ENCODE measurements around the gene SNTG2. TPM values are rescaled to one million over a fixed set of nuclear protein-coding genes. Genes with fewer than 3 reads are reported as not detected.
A peak's percentile ranks its signal among the peaks of the same experiment; 100 is the strongest.

Gene SNTG2
- total RNA-seq, 1 experiment from 2014 or later, result 20.5 TPM

DNA sequence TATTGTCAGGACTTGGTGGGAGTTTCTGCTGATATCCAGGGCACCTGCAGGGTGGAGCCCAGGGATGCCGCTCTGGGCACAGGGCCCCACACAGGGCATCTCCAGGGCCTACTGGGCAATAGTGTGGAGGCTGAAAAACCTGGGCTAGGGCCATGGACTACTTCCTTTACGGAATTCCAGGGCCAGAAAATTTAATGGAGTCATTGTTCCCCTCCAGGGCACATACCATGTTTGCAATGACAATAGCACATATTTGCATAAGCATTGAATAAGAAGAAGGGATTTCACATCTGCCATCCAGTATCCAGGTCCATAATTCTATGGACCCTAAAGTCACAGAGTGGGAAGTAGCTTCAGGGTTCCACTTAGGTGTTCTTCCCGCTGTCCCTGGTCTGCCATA lies 358.9 kb downstream of the SNTG2 start:
- ChIA-PET POLR2A (no interaction called here), CTCF (no interaction called here)
- Mint-ChIP-seq H3K27me3 (ENCODE audit: low read depth) (no peaks in the 10 kb centered on the region), H3K4me3 (no peak overlapping the region), H3K4me1 (peaks cover 19% of the 10 kb centered on the region), H3K27ac (no peak overlapping the region), H3K9me3 (peaks cover 6% of the 10 kb centered on the region; the same call in 1 of the 2 replicates), H3K36me3 (peaks cover 9% of the 10 kb centered on the region)
- peak; percentile 72 for ATAC-seq
- no peak for DNase-seq (ENCODE audit: low spot score)
- TF ChIP-seq NR2C2 (CRISPR knock-in tag; IDR thresholded peaks at IDR 0.05), result no peak
- TF ChIP-seq, protein P1, sequence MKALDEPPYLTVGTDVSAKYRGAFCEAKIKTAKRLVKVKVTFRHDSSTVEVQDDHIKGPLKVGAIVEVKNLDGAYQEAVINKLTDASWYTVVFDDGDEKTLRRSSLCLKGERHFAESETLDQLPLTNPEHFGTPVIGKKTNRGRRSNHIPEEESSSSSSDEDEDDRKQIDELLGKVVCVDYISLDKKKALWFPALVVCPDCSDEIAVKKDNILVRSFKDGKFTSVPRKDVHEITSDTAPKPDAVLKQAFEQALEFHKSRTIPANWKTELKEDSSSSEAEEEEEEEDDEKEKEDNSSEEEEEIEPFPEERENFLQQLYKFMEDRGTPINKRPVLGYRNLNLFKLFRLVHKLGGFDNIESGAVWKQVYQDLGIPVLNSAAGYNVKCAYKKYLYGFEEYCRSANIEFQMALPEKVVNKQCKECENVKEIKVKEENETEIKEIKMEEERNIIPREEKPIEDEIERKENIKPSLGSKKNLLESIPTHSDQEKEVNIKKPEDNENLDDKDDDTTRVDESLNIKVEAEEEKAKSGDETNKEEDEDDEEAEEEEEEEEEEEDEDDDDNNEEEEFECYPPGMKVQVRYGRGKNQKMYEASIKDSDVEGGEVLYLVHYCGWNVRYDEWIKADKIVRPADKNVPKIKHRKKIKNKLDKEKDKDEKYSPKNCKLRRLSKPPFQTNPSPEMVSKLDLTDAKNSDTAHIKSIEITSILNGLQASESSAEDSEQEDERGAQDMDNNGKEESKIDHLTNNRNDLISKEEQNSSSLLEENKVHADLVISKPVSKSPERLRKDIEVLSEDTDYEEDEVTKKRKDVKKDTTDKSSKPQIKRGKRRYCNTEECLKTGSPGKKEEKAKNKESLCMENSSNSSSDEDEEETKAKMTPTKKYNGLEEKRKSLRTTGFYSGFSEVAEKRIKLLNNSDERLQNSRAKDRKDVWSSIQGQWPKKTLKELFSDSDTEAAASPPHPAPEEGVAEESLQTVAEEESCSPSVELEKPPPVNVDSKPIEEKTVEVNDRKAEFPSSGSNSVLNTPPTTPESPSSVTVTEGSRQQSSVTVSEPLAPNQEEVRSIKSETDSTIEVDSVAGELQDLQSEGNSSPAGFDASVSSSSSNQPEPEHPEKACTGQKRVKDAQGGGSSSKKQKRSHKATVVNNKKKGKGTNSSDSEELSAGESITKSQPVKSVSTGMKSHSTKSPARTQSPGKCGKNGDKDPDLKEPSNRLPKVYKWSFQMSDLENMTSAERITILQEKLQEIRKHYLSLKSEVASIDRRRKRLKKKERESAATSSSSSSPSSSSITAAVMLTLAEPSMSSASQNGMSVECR (CRISPR knock-in tag; IDR thresholded peaks at IDR 0.05; ENCODE audit: borderline replicate concordance), result no peak
- TF ChIP-seq, protein P2, sequence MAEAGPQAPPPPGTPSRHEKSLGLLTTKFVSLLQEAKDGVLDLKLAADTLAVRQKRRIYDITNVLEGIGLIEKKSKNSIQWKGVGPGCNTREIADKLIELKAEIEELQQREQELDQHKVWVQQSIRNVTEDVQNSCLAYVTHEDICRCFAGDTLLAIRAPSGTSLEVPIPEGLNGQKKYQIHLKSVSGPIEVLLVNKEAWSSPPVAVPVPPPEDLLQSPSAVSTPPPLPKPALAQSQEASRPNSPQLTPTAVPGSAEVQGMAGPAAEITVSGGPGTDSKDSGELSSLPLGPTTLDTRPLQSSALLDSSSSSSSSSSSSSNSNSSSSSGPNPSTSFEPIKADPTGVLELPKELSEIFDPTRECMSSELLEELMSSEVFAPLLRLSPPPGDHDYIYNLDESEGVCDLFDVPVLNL (CRISPR knock-in tag; IDR thresholded peaks at IDR 0.05; ENCODE audit: borderline replicate concordance, low read depth), result no peak
- TF ChIP-seq, protein P3, sequence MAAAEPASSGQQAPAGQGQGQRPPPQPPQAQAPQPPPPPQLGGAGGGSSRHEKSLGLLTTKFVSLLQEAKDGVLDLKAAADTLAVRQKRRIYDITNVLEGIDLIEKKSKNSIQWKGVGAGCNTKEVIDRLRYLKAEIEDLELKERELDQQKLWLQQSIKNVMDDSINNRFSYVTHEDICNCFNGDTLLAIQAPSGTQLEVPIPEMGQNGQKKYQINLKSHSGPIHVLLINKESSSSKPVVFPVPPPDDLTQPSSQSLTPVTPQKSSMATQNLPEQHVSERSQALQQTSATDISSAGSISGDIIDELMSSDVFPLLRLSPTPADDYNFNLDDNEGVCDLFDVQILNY (CRISPR knock-in tag; IDR thresholded peaks at IDR 0.05), result no peak
- TF ChIP-seq, protein P4, sequence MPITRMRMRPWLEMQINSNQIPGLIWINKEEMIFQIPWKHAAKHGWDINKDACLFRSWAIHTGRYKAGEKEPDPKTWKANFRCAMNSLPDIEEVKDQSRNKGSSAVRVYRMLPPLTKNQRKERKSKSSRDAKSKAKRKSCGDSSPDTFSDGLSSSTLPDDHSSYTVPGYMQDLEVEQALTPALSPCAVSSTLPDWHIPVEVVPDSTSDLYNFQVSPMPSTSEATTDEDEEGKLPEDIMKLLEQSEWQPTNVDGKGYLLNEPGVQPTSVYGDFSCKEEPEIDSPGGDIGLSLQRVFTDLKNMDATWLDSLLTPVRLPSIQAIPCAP (CRISPR knock-in tag; IDR thresholded peaks at IDR 0.05), result no peak
- TF ChIP-seq ZNF263 (CRISPR knock-in tag; IDR thresholded peaks at IDR 0.05; ENCODE audit: low read depth), result no peak
- no peak for TF ChIP-seq CBFB (CRISPR knock-in tag; IDR thresholded peaks at IDR 0.05; ENCODE audit: low read depth)
- TF ChIP-seq TCF7 (CRISPR knock-in tag; IDR thresholded peaks at IDR 0.05; ENCODE audit: low read depth), result no peak
- TF ChIP-seq, protein P5, sequence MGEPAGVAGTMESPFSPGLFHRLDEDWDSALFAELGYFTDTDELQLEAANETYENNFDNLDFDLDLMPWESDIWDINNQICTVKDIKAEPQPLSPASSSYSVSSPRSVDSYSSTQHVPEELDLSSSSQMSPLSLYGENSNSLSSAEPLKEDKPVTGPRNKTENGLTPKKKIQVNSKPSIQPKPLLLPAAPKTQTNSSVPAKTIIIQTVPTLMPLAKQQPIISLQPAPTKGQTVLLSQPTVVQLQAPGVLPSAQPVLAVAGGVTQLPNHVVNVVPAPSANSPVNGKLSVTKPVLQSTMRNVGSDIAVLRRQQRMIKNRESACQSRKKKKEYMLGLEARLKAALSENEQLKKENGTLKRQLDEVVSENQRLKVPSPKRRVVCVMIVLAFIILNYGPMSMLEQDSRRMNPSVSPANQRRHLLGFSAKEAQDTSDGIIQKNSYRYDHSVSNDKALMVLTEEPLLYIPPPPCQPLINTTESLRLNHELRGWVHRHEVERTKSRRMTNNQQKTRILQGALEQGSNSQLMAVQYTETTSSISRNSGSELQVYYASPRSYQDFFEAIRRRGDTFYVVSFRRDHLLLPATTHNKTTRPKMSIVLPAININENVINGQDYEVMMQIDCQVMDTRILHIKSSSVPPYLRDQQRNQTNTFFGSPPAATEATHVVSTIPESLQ (CRISPR knock-in tag; IDR thresholded peaks at IDR 0.05), result no peak
- TF ChIP-seq NFATC4 (CRISPR knock-in tag; IDR thresholded peaks at IDR 0.05), result no peak
- no peak for TF ChIP-seq SMAD3 (CRISPR knock-in tag; IDR thresholded peaks at IDR 0.05; ENCODE audit: borderline replicate concordance)
- no peak for TF ChIP-seq TEAD4 (CRISPR knock-in tag; IDR thresholded peaks at IDR 0.05)
- TF ChIP-seq KAT7 (CRISPR knock-in tag; IDR thresholded peaks at IDR 0.05; ENCODE audit: borderline replicate concordance), result no peak
- no peak for TF ChIP-seq ZBTB21 (CRISPR knock-in tag; IDR thresholded peaks at IDR 0.05; ENCODE audit: borderline replicate concordance)

DNA sequence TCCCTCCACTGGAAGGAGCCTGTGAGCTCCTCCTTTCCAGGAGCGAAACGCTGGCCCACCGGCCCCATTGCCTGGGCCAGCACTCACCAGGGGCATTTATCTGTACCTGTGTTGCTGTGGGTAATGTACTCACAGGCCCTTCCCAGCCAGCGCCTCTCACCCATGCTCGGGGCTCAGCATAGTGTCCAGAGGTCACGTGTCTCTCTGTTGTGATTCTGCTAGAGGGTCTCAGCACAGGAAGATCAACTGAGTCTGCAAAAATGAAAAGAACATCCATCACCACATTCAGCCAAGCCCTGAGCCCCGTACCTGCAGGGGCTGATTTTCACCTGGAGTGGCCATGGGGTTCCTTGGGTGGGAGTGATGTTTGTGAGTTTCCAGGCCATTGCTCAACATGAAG lies 359.6 kb downstream of the SNTG2 start:
- Mint-ChIP-seq H3K36me3 (peaks cover 9% of the 10 kb centered on the region), H3K4me3 (no peak overlapping the region), H3K27ac (no peak overlapping the region), H3K27me3 (ENCODE audit: low read depth) (no peaks in the 10 kb centered on the region), H3K9me3 (peaks cover 6% of the 10 kb centered on the region; the same call in 1 of the 2 replicates), H3K4me1 (peaks cover 19% of the 10 kb centered on the region)
- DNase-seq (ENCODE audit: low spot score) (no peak), ATAC-seq (no peak)
- CTCF ChIA-PET, result no interaction called here
- POLR2A ChIA-PET, result no interaction called here
- no peak for TF ChIP-seq IRF2 (CRISPR knock-in tag; IDR thresholded peaks at IDR 0.05; ENCODE audit: borderline replicate concordance, low read depth)
- TF ChIP-seq SOX15 (CRISPR knock-in tag; IDR thresholded peaks at IDR 0.05), result no peak
- TF ChIP-seq, protein P6, sequence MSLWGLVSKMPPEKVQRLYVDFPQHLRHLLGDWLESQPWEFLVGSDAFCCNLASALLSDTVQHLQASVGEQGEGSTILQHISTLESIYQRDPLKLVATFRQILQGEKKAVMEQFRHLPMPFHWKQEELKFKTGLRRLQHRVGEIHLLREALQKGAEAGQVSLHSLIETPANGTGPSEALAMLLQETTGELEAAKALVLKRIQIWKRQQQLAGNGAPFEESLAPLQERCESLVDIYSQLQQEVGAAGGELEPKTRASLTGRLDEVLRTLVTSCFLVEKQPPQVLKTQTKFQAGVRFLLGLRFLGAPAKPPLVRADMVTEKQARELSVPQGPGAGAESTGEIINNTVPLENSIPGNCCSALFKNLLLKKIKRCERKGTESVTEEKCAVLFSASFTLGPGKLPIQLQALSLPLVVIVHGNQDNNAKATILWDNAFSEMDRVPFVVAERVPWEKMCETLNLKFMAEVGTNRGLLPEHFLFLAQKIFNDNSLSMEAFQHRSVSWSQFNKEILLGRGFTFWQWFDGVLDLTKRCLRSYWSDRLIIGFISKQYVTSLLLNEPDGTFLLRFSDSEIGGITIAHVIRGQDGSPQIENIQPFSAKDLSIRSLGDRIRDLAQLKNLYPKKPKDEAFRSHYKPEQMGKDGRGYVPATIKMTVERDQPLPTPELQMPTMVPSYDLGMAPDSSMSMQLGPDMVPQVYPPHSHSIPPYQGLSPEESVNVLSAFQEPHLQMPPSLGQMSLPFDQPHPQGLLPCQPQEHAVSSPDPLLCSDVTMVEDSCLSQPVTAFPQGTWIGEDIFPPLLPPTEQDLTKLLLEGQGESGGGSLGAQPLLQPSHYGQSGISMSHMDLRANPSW (CRISPR knock-in tag; conservative IDR thresholded peaks at IDR 0.05; ENCODE audit: low read depth), result no peak
- no peak for TF ChIP-seq TCF7 (CRISPR knock-in tag; IDR thresholded peaks at IDR 0.05; ENCODE audit: low read depth)
- TF ChIP-seq NFE2L1 (CRISPR knock-in tag; IDR thresholded peaks at IDR 0.05), result no peak
- TF ChIP-seq, protein P7, sequence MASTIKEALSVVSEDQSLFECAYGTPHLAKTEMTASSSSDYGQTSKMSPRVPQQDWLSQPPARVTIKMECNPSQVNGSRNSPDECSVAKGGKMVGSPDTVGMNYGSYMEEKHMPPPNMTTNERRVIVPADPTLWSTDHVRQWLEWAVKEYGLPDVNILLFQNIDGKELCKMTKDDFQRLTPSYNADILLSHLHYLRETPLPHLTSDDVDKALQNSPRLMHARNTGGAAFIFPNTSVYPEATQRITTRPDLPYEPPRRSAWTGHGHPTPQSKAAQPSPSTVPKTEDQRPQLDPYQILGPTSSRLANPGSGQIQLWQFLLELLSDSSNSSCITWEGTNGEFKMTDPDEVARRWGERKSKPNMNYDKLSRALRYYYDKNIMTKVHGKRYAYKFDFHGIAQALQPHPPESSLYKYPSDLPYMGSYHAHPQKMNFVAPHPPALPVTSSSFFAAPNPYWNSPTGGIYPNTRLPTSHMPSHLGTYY (CRISPR knock-in tag; IDR thresholded peaks at IDR 0.05), result no peak
- TF ChIP-seq, protein P8, sequence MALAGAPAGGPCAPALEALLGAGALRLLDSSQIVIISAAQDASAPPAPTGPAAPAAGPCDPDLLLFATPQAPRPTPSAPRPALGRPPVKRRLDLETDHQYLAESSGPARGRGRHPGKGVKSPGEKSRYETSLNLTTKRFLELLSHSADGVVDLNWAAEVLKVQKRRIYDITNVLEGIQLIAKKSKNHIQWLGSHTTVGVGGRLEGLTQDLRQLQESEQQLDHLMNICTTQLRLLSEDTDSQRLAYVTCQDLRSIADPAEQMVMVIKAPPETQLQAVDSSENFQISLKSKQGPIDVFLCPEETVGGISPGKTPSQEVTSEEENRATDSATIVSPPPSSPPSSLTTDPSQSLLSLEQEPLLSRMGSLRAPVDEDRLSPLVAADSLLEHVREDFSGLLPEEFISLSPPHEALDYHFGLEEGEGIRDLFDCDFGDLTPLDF (CRISPR knock-in tag; IDR thresholded peaks at IDR 0.05), result no peak
- TF ChIP-seq FOXK1 (CRISPR knock-in tag; IDR thresholded peaks at IDR 0.05), result no peak
